Activated CD4-positive, alpha-beta T cell treated with anti-CD3 and anti-CD28 coated beads, Interleukin-2, amount 50 U/mL, for 16 hours (primary cell): ENCODE measurements around the gene NFKBIA.
"Not testable (repeated sequence)": the region's sequence is repeated elsewhere in the genome, so short reads cannot be mapped to it uniquely, and the experiment has no call there.

Source experiments
- DNase-seq: peaks from one replicate; pipeline ENCODE4 v3.0.0-alpha.2; 2020

NFKBIA gene, protein sequence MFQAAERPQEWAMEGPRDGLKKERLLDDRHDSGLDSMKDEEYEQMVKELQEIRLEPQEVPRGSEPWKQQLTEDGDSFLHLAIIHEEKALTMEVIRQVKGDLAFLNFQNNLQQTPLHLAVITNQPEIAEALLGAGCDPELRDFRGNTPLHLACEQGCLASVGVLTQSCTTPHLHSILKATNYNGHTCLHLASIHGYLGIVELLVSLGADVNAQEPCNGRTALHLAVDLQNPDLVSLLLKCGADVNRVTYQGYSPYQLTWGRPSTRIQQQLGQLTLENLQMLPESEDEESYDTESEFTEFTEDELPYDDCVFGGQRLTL

DNA sequence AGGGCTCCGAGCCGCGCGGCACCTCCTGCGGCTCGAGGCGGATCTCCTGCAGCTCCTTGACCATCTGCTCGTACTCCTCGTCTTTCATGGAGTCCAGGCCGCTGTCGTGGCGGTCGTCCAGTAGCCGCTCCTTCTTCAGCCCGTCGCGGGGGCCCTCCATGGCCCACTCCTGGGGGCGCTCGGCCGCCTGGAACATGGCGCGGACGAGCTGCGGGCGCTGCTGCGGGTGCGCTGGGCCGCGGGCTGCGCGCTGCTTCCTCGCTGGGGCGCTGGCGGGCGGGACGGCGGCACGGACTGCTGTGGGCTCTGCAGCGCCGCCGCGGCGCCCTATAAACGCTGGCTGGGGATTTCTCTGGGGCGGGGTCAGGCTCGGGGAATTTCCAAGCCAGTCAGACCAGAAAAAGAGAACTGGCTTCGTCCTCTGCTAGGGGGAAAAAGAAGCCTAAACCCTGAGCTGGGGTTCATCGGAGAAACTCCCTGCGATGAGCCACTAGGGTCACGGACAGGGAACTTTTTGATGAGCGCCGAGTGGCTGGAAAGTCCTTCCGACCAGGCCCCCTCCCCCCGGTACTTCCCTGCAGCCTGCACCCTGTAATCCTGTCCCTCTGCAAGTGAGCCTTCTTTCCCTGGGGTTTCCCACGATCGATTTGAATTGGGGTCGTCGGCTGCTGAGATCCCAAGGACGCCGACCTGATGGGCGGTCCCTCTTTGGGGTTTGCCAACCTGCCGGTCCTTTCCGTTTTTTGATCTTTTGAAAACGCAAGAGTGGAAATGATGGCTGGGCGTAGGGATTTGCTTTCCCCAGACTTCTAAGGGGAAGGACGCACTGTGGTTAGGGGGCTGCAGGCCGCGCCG lies at the start of gene NFKBIA:
TSS of gene NFKBIA (minus strand) at position 301 of the 855 bp plus-strand sequence. CDS start at position 196, 105 bp downstream.
- DNase-seq, result peak; percentile 98

DNA sequence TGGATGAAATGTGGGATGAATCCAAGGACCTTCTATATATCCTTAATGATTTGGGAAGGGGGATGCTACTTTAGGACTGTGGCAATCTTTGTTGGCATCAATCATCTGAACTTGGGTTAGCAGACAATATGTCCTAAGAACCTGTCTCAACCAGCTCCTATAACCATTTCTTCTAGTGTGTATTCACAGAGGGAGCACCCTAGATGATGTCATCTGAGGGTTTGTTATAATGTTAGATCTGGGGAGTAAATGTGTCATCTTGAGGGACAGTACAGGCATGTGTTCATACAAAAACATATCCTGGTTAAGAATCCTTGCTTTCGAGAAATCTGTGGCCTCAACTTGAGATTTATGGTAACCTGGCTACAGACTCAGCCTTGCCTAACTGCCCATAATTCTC lies 41.9 kb upstream of the NFKBIA start:
- no peak for DNase-seq

DNA sequence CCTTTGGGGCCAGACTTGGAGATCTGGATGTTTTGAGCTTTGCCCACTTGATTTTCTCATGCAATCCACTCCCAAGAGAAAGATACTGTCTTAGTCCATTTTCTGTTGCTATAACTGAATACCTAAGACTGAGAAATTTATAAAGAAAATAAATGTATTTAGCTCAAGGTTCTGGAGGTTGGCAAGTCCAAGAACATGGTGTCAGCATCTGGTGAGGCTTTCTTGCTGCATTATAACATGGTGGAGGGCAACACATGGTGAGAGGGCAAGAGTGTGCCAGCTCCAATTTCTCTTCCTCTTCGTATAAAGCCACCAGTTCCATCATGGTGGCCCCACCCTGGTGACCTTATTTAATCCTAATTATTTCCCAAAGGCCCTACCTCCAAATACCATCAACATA lies 39.6 kb upstream of the NFKBIA start:
- no peak for DNase-seq

DNA sequence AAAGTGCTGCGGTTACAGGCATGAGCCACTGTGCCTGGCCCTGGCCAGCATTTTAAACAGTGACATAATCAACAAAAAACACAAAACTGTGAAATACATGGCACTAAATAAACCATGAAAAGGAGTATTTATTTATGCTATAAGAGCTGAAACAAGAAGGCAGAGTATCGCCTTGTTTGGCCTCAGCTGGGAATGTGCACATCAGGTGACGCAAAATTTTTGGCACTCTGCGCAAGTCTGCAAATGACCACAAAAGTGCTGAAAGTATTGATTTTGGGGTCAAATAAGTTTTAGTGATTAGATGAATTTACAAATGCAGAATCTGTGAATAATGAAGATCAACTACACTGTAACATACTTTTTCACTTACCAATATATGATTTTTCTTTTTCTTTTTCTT lies 36.6 kb upstream of the NFKBIA start:
- no peak for DNase-seq

DNA sequence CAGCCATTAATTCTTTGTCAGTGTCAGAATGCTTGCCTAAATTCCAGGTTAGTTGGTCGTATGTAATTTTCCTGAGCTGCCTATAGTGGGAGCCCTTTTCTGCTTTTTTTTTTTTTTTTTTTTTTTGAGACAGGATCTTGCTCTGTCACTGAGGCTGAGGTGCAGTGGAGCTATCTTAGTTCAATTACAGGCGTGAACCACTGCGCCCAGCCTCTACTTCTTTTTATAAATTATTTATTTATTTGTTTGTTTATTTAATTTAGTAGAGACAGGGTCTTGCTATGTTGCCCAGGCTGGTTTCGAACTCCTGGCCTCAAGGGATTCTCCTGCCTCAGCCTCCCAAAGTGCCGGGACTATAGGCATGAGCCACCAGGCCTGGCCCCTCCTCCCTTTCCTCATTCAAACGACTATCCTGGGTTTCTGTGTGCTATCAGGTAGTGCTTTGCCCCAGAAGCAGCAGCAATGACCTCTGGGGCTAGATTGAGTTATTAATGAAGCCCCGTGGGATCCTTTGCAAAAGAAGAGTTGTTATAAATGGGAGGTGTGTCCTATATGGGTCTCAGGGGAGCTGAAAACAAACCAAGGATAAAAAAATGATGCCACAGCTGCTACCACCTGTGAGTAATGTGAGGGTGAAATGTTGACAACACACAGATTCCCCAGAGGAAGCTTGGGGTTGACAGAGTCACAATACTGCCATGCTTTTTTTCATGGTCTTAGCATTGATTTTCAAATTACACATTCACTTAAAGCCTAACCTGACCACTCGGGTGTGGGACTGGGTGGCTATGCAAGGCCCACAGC lies 34.6 kb upstream of the NFKBIA start:
- no peak for DNase-seq

DNA sequence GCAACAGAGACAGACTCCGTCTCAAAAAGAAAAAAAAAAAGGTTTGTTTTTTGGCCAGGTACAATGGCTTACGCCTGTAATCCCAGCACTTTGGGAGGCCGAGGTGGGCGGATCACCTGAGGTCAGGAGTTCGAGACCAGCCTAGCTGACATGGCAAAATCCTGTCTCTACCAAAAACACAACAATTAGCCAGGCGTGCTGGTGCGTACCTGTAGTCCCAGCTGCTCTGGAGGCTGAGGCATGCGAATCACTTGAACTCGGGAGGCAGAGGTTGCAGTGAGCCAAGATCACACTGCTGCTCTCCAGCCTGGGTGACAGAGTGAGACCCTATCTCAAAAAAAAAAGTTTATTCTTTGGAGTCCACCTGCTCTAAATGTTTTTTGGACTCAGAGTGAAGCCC lies 33.9 kb upstream of the NFKBIA start:
- DNase-seq, result not testable (repeated sequence)

DNA sequence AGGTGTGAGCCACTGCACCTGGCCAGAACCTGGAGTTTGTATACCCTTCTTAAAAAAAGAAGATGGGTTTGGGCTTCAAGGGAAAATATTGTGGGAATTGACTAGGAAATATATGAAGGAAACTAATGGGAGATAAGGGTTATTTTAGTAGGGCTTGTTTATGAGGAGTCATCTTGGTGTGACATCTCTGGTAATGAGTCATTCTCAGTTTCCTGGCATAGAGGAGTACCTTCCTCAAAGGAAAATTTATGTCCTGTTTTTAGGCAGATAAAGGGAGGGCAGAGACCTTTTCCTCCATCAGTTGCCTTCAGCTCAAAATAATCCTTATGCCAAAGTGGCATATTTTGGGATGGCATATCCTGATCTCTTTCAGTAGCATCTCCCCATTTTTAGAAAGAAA lies 30.6 kb upstream of the NFKBIA start:
- peak; percentile 20 for DNase-seq

DNA sequence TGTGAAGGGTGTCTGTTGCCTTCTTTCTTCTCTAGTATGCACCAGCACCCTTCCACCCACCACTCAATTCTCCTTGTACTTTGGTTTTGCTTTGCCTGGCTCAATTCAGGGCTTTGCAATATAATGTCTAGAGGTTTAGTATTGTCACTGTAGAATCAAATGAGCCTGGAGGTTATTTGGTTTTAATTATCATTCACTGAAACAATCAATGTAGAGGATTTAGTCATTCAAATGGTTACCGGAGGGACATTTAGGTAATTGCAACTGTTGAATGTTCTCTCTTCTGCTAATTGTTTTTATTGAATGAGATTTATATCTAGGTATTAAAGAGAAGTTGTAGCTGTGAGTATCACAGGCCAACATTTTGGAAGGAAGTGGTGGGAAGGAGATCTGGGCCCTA lies 29.3 kb upstream of the NFKBIA start:
- DNase-seq, result no peak

DNA sequence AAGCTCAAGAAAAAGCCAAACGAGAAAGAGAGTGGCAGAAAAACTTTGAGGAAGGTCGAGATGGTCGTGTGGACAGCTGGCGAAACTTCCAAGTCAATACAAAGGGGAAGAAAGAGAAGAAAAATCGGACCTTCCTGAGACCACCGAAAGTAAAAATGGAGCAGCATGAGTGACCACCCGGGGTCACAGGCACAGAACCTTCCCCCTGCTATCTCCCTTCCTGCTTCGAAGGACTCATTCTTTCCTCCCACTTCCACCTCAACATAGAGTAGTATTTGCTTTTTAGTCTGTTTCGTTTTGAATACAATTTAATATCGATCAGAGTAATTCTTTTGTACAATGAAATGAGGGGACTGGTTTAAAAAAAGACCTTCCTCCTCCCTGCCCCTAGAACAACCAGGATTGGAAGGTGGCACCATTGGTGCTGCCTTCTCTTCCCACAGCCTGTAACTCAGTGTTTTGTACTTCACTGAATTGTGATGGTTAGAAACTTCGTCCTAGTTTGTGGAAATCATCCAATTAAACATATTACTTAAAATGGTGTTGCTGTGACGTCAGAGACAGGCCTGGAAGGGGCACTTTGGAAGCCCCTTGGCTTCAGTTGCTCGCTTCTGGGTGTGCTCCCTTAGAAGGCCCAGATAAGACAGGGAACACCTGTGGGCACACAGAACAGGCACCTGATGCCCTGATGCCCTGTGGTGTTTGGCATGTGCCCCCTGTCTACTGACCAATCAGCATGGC lies 26.1 kb upstream of the NFKBIA start:
- DNase-seq, result no peak

DNA sequence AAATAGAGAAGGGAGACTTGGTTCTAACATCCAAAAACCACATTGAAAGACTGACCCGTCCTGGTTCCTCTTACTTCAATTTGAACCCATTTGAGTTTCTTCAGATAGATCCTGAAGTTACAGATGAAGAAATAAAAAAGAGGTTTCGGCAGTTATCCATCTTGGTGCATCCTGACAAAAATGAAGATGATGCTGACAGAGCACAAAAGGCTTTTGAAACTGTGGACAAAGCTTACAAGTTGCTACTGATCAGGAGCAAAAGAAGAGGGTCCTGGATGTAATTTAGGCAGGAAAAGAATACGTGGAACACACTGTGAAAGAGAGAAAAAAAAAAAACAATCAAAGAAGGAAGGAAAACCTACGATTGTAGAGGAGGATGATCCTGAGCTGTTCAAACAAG lies 25.4 kb upstream of the NFKBIA start:
- no peak for DNase-seq

DNA sequence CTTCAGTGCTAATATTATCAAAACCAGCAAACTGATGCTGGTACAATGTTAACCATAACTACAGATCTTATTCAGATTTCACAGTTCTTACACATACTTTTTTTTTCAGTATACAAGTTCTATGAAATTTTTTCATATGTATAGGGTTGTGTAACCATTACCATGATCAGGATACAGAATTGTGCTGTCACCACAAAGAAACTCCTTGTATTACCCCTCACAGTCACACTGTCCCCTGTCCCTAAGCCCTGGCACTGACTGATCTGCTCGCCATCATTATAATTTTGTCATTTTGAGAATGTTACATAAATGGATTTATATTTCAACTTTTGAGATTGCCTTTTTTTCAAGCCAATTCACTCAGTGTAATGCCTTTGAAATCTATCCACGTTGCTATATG lies 21.3 kb upstream of the NFKBIA start:
- no peak for DNase-seq

DNA sequence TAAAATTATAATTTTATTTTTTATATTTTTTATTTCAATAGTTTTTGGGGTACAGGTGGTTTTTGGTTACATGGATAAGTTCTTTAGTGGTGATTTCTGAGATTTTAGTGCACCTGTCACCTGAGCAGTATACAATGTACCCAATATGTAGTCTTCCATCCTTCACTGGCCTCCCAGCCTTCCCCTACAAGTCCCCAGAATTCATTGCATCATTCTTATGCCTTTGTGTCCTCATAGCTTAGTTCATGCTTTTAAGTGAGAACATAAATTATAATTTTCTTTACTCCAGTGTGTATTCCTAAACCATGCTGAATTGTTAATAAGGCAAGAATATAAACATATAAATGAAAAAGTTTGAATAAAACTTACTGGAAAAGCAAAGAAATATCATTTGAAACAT lies 19.1 kb upstream of the NFKBIA start:
- DNase-seq, result no peak

DNA sequence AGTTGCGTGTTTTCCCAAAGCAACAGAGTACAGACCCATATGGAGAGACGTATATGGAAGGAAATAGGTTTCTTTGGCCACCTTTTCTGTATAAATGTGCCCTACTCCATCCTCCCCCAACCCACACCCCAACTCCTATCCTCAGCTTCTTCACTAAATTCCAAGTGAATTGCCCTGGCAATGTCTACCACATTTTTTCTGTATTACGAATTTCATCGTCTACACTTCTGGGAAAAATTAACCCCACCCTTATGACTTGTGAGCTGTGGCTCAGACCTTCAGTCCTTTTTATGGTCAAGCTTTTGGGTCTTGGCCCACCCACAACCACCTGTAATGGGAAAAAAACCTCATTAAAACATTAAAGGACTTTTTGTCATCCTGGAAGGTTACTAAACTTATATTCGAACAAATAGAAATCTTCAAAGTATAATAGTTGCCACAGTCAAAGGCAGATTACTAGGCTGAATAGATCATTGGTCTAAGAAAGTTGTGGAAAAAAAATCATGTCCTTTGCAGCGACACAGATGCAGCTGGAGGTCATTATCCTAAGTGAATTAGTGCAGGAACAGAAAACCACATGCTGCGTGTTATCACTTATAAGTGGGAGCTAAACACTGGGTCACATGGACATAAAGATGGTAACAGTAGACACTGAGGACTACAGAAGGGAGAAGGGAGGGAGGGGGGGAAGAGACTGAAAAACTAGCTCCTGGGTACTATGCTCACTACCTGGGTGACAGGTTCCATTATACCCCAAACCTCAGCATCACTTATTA lies 15.7 kb upstream of the NFKBIA start:
- no peak for DNase-seq

DNA sequence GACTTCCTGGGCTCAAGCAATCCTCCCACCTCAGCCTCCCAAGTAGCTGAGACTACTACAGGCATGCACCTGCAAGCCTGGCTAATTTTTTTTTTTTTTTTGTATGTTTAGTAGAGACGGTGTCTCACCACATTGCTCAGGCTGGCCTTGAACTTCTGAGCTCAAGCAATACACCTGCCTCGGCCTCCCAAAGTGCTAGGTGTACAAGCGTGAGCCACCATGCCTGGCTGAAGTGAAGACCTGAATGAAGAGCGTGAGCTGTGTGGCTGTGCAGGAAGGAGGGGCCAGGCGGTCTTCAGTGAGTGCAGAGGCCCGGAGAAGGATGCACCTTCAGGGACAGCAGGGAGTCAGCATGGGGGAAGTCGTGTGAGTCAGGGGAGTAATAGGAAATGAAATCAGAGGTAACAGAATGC lies 14.9 kb upstream of the NFKBIA start:
- no peak for DNase-seq

DNA sequence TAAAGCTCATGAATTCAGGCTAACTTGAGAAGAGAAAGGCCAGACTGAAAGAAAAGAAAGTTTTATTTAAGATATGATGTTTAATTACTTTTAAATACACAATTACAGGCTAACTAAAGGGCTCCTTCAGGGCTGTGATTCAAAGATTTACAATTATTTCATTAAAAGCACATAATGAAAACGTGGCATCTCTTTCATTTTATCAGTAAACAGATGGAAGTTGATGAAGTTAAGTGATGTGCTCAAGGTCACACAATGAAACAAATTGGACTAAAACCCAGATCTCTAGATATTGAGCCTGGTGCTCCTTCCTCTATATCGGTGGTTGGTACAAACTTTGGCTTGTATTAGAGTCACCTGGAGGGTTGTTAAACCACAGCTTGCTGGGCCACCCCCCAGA lies 13.5 kb upstream of the NFKBIA start:
- DNase-seq, result no peak

DNA sequence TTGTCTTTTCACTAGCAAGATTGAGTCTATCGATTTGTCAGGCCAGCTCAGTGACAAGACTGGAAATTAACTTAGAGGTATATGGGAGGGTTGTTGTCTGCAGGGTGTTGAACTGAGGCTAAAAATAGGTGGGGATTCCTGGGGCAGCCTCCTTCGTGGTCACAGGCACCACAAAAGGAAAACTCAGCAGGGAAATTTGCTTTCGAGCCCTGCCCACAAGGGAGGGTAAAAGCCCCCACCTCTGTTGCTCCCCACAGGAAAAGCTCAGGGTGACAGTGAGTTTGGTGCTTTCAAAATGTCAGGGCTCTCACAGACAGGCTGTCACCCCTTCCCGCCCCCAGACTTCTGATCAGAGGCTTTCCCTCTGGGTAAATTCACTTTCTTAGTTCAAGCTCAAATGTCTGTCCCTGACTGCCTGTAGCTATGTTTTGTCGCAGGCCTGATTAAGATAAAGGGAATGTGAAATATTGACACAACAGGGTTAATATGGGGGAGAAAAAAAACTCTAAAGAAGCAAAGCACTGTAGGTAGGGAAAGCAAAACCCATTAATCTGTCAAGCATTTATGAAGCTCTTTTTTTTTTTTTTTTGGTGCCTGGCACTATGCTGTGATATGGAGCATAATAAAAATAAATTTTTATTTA lies 11.7 kb upstream of the NFKBIA start:
- DNase-seq, result peak; percentile 83

DNA sequence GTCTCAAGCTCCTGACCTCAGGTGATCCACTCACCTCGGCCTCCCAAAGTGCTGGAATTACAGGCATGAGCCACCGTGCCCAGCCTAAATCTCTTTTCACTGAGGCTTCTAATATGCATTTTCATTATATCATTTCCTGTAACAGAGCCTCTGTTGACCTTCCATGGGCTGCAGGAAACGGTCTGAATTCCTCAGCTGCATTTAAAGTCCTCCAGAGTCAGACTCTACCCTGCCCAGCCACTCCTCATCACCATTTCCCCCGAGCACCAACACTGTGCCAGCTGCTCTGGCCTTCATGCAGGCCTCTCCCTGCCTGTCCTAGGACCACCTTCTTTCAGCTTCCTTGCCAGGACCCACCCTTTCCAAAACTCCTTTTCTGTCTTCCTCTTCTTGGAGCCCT lies 9.8 kb upstream of the NFKBIA start:
- DNase-seq, result no peak

DNA sequence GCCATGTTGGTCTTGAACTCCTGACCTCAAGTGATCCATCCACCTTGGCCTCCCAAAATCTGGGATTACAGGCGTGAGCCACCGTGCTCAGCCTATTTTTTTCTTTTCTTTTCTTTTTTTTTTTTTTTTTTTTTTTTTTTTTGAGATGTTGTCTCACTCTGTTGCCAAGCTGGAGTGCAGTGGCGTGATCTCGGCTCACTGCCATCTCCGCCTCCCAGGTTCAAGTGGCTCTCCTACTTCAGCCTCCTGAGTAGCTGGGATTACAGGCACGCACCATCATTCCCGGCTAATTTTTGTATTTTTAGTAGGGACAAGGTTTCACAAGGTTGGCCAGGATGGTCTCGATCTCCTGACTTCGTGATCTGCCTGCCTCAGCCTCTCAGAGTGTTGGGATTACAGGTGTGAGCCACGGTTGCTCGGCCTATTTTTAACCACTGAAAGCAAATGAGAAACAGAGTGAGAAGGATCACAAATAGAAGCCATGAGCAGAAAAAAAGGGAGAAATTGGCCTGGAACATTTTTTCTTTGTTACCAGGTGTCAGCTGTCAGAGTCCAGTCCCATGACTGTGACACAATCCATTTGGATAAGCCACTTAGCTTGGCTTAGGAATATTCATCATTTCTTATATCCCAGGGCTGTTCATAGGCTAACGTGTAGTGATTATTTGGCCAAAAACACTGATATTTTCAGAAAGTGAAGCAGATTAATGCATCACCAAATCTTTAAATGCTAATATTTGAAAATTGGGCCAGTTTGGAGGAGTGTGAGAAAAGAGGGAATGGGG lies 7.9 kb upstream of the NFKBIA start:
- no peak for DNase-seq

DNA sequence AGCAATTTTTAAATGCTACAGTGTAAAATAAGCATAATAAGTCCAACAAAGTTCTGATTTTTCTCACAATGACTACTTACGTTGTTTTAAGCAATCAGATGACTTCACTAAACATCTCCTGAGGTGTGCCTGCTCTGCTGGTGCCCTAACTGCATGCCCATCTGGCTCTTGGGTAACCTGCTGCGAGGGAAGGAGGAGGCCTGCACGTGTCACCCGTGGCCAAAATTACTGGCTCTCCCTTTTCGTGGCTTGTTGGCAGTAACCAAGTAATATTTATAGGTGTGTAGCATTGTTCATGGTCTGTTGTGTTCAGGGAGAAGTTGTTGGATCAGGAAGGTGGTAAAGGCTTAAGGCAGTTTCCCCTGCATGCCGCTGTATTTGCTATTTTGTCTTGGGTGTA lies 6.3 kb upstream of the NFKBIA start:
- no peak for DNase-seq

DNA sequence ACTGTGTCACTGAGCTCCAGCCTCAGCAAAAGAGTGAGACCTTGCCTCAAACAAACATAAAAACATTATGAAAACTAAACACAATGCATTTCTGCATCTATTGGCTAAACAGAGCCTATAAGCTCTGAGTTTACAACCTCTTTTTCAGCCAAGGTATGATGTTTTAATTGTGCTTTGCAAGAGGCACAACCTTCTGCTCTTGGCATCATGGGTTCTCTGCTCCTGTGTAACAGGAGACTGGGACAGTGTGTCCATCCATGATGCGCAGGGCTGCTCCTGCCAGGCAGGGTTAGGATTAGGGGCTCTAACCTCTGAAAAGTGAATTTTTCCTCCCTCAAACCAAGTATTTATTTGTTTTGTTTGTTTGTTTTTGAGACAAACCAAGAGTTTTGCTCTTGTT lies 5.0 kb upstream of the NFKBIA start:
- no peak for DNase-seq

DNA sequence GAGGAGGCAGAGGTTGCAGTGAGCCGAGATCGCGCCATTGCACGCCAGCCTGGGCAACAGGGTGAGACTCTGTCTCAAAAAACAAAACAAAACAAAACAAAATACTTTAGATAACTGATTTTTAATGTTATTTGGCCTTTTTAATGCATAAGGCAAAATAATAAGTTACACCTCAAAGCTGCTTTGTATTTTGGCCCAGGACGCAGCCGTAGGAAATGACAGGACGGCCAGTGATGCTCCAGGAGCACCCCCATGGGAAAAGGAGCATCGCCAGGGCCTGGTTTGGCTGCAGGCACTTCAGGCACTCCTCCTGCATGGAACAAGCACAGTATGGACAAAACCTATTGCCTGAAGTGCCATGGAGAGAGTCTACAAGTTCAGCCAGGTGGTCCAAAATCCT lies 3.5 kb upstream of the NFKBIA start:
- no peak for DNase-seq
